ENCODE results near the gene AACS. TPM values are rescaled to one million over a fixed set of nuclear protein-coding genes. Genes with fewer than 3 reads are reported as not detected.
"Not testable (repeated sequence)": the region's sequence is repeated elsewhere in the genome, so short reads cannot be mapped to it uniquely, and the experiment has no call there.

AACS gene
- total RNA-seq, 2 experiments from 2014 or later, result 17.1 to 17.2 TPM

DNA sequence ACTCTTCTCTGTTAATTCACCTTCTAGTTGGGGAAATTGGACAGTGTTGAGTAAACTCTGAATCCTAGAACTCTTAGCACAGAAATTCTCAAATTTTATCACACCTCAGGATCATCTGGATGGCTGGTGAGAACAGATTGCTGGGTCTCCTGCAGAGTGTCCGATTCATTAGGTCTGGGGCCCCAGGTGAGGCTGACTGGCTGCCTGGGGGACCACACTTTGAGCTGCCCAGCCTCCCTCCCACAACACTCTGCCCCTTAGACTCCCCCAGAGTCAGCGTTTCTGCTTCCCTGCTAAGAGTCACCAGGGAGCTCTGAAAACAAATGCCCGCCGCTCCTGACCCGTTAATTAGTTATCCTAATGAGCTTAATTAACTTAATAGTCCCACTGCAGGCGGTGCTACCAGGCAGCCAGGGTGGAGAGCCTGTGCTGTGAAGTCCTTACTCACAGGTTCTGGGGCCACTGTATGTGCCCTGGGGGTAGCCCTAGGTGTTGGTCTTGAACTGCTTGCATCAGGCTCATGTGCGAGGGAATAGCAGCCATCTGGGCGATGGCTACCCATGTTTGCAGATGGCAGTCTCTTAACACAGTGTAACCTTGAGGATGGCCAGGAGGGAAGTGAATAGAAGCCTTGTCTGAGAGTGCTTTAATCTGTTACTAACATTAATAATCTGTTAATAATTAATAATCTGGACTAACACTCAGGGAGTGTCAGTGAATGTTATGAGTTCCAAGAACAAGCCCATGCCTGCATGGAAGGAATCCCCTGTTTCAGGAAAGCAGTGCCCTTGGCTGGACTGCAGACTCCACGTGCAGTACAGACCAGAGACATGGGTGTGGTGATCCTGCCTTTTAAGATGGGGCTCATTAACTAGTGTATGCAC lies 35.6 kb downstream of the AACS start:
- ChIA-PET CTCF (interaction anchor here (1.3 kb wide), 1 partner anchor 194 kb away, joined by 4 read pairs; no protein-coding TSS in a partner anchor), POLR2A (no interaction called here)
- Mint-ChIP-seq H3K4me1 (peaks cover 6% of the 10 kb centered on the region), H3K27me3 (no peaks in the 10 kb centered on the region), H3K36me3 (ENCODE audit: low read depth) (peaks cover 4% of the 10 kb centered on the region), H3K4me3 (no peak overlapping the region), H3K27ac (no peak overlapping the region), H3K9me3 (no peaks in the 10 kb centered on the region)
- no peak for DNase-seq

DNA sequence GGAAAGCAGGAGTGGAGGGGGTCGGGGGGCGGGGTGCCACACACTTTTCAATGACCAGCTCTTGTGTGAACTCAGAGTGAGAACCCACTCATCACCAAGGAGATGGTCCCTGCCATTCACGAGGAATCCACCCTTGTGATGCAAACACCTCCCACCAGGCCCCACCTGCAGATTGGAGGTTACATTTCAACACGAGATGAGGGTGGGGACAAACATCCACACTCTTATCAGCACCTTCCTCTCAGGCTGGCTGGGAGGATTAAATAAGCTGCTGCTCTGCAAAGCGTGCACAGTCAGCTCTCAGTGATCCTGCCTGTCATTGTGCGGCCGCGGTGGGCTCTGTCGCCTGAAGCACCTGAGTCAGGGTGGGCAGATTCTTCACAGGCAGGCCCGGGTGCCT lies 39.7 kb downstream of the AACS start:
- ChIA-PET POLR2A (no interaction called here), CTCF (no interaction called here)
- Mint-ChIP-seq H3K27ac (no peak overlapping the region), H3K4me3 (no peak overlapping the region), H3K36me3 (ENCODE audit: low read depth) (peaks cover 4% of the 10 kb centered on the region), H3K4me1 (no peaks in the 10 kb centered on the region), H3K27me3 (no peaks in the 10 kb centered on the region), H3K9me3 (no peaks in the 10 kb centered on the region)
- no peak for DNase-seq

DNA sequence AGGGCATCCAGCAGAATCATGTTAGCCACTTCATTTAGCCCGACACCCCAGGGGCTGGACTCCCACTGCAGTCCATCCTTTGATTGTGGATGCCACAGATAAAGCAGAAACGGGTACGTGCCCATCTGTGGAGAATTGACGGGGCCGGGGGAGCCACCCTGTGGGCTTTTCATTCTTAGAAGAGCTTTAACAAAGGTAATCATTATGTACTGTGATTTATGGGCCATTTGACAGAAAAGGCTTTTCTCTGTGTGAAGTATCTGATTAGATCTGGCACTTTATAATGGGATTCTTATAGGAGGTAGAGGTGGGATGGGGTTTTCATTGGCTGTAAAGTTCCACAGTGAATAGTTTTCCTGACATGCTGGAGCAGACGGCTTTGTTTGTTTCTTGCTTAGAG lies 40.4 kb downstream of the AACS start:
- DNase-seq, result no peak
- Mint-ChIP-seq H3K9me3 (no peaks in the 10 kb centered on the region), H3K36me3 (ENCODE audit: low read depth) (peaks cover 4% of the 10 kb centered on the region), H3K4me1 (no peaks in the 10 kb centered on the region), H3K27ac (no peak overlapping the region), H3K4me3 (no peak overlapping the region), H3K27me3 (no peaks in the 10 kb centered on the region)
- ChIA-PET POLR2A (no interaction called here), CTCF (no interaction called here)

DNA sequence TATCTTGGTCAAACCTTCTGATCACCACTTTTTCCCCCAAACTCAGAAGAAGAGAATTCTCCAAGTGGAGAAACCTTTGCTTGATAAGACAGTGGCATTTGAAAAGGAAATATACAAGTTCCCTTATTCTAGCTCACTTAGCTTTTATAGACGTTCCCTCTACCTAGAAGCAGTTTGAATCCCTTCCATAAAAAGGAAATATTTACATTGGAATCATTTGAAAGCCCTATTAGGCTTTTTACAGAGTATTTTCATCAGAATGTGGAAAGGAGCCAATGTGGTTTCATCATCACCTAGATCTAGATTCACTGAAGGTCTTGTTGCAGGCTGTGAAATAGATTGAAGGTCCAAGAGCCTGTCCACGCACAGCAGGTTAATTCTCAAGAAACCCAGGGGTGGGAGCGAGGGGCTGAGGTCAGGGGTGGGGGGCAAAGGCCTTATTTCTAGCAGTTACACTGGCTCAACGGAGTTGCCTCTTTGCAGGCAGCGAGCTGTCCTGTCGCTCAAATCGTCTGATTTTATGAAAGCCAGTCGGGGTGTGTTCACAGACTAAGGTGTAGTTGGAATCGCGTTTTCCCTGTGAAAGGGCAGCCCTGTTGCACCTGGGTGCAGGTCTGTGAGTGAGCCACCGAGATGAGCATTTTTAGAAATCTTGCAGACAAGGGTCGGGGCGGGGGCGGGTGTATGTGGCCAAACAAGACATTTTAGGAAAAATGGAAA lies 45.6 kb downstream of the AACS start:
- peaks cover 3% of the 10 kb centered on the region for H3K36me3 Mint-ChIP-seq (ENCODE audit: low read depth)
- no peaks in the 10 kb centered on the region for H3K4me1 Mint-ChIP-seq
- POLR2A ChIA-PET, result no interaction called here
- H3K9me3 Mint-ChIP-seq, result no peaks in the 10 kb centered on the region
- CTCF ChIA-PET, result no interaction called here
- DNase-seq, result no peak
- no peak overlapping the region for H3K27ac Mint-ChIP-seq
- no peaks in the 10 kb centered on the region for H3K27me3 Mint-ChIP-seq
- no peak overlapping the region for H3K4me3 Mint-ChIP-seq

DNA sequence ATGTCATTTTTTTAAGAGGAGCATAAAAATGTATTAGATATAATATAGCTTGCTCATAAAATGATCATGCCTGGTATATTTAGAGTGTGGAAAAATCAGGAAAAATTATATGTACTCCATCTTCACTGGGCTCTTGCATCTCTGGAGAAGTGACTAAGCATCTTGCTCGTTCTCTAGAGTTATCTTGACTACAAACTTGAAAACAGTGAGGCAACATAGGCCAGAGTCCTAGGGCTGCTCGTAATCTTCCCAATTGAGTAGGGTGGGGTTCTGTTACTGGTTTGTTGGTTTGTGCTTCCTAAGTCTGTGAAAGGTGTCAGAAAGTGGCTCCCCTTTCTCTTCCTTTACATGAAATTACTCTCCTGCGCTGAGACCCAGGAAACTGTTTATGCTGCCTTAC lies 46.2 kb downstream of the AACS start:
- Mint-ChIP-seq H3K36me3 (ENCODE audit: low read depth) (peaks cover 3% of the 10 kb centered on the region), H3K27ac (no peak overlapping the region), H3K4me1 (no peaks in the 10 kb centered on the region), H3K4me3 (no peak overlapping the region), H3K9me3 (no peaks in the 10 kb centered on the region), H3K27me3 (no peaks in the 10 kb centered on the region)
- ChIA-PET CTCF (no interaction called here), POLR2A (no interaction called here)
- DNase-seq, result no peak

DNA sequence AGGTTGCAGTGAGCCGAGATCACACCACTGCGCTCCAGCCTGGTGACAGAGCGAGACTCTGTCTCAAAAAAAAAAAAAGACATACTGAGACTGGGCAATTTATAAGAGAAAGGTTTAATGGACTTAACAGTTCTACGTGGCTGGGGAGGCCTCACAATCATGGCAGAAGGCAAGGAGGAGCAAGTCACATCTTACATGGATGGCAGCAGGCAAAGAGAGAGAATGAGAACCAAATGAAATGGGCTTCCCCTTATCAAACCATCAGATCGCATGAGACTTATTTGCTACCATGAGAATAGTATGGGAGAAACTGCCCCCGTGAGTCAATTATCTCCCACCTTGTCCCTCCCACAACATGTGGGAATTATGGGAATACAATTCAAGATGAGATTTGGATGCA lies 47.4 kb downstream of the AACS start:
- H3K27ac Mint-ChIP-seq; H3K4me1 Mint-ChIP-seq; POLR2A ChIA-PET; DNase-seq; H3K27me3 Mint-ChIP-seq; H3K4me3 Mint-ChIP-seq; H3K9me3 Mint-ChIP-seq; CTCF ChIA-PET; H3K36me3 Mint-ChIP-seq (ENCODE audit: low read depth): not testable (repeated sequence)

DNA sequence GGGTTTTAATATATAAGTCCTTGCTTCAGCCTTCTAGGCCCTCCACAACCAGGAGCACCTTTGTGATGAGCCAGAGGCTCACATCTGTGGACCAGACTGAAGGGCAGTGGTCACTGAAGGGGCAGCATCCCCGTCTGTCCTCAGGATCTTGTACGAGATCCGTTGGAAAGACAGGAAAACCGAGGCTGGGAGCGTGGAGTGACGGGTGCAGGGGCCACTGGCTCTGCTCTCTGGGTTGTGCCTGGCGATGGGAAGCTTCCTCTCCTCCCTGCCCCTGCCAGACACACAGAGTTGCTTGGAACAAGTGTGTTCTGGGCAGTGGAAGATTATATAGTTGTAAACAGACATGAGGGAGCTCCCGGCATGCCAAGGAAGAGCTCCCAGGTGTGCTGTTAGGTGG lies 48.0 kb downstream of the AACS start:
- DNase-seq, result no peak
- POLR2A ChIA-PET, result no interaction called here
- CTCF ChIA-PET, result no interaction called here
- Mint-ChIP-seq H3K27me3 (no peaks in the 10 kb centered on the region), H3K36me3 (ENCODE audit: low read depth) (peaks cover 3% of the 10 kb centered on the region), H3K9me3 (no peaks in the 10 kb centered on the region), H3K27ac (no peak overlapping the region), H3K4me1 (no peaks in the 10 kb centered on the region), H3K4me3 (no peak overlapping the region)

DNA sequence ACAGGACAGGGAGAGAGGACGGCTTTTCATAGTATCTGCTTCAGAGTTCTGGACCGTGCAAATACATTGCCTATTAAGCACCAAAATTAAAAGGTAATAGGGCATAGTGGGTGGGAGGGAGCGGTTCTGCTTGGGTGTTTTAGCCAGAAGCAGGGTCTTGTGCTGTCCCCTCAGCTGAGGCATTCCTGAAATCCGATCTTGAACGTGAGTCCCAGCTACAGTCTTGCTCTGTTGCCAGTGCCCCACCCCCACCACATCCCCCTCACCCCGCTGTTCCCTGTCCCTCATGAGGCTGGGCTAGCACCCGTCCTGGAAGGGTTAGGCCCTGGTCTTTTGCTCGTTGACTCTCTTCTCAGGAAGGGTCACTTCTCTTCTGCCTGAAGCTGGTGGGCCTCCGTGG lies 48.6 kb downstream of the AACS start:
- ChIA-PET POLR2A (no interaction called here), CTCF (no interaction called here)
- no peak overlapping the region for H3K27ac Mint-ChIP-seq
- H3K4me1 Mint-ChIP-seq, result no peaks in the 10 kb centered on the region
- peaks cover 3% of the 10 kb centered on the region for H3K36me3 Mint-ChIP-seq (ENCODE audit: low read depth)
- no peaks in the 10 kb centered on the region for H3K9me3 Mint-ChIP-seq
- H3K4me3 Mint-ChIP-seq, result no peak overlapping the region
- H3K27me3 Mint-ChIP-seq, result no peaks in the 10 kb centered on the region
- DNase-seq, result no peak

DNA sequence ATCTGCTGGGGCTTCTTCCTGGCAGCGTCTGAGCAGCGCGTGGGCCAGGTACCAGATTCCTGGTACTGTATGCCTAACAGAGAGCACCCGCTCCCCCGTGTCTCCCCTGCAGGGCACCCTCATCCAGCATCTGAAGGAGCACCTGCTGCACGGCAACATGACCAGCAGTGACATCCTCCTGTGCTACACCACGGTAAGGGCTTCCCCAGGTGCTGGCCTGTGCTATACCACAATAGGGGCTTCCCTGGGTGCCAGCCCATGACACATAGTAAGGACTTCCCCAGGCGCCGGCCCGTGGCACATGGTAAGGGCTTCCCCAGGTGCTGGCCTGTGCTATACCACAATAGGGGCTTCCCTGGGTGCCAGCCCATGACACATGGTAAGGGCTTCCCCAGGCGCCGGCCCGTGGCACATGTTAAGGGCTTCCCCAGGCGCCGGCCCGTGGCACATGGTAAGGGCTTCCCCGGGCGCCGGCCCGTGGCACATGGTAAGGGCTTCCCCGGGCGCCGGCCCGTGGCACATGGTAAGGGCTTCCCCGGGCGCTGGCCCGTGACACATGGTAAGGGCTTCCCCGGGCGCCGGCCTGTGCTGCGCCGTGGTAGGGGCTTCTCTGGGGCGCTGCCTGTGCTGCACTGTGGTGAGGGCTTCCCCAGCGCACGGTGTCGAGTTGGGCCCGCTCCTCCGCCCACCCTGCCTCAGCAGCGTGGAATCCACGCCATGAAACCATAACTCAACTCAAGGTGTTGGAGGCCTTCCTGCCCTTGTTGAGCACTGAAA lies 49.3 kb downstream of the AACS start:
- Mint-ChIP-seq H3K27me3 (no peaks in the 10 kb centered on the region), H3K27ac (no peak overlapping the region), H3K36me3 (ENCODE audit: low read depth) (peaks cover 3% of the 10 kb centered on the region), H3K4me3 (no peak overlapping the region), H3K9me3 (no peaks in the 10 kb centered on the region), H3K4me1 (no peaks in the 10 kb centered on the region)
- CTCF ChIA-PET, result no interaction called here
- DNase-seq, result no peak
- POLR2A ChIA-PET, result no interaction called here

DNA sequence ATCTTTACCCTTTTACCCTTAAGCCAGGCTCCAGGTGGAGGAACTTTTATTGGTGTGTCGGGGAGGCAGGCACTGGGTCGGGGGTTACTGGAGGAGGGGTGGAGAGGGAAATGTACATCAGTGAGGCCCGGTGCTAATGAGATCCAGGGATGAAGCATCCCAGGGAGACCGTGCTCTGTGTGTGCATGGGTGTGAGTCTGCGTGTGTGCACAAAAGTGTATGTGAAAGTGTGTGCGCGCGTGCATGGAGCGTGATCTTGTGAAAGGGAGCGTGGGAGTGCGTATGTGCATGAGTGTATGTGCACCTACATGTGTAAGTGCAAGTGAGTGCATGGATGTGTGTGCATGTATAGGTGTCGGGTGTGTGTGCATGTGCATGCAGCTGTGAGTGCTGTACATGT lies 55.3 kb downstream of the AACS start:
- Mint-ChIP-seq H3K9me3 (no peaks in the 10 kb centered on the region), H3K4me1 (no peaks in the 10 kb centered on the region), H3K27me3 (no peaks in the 10 kb centered on the region), H3K36me3 (ENCODE audit: low read depth) (peaks cover 2% of the 10 kb centered on the region), H3K4me3 (no peak overlapping the region), H3K27ac (no peak overlapping the region)
- POLR2A ChIA-PET, result no interaction called here
- CTCF ChIA-PET, result no interaction called here
- no peak for DNase-seq

DNA sequence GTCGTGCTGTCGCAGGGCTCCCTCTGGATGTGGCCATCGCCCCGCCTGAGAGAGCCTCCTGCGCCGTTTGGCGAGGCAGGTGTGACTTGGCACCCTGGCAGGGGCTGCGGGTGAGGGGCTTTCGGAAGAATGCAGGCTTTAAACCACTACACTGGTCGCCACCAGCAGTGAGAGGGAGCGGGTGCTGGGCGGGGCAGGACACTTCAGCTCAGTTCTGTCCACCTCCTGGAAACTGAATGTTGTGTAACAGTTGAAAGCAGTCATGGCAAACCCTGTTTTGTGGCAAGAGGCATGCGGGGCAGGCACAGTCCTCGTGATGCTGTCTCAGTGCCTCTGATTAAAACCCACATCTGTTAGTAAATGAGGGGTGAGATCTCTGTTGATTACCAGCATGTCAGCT lies 55.9 kb downstream of the AACS start:
- Mint-ChIP-seq H3K27me3 (no peaks in the 10 kb centered on the region), H3K36me3 (ENCODE audit: low read depth) (peaks cover 2% of the 10 kb centered on the region), H3K4me3 (no peak overlapping the region), H3K4me1 (no peaks in the 10 kb centered on the region), H3K27ac (no peak overlapping the region), H3K9me3 (no peaks in the 10 kb centered on the region)
- ChIA-PET POLR2A (no interaction called here), CTCF (no interaction called here)
- no peak for DNase-seq

DNA sequence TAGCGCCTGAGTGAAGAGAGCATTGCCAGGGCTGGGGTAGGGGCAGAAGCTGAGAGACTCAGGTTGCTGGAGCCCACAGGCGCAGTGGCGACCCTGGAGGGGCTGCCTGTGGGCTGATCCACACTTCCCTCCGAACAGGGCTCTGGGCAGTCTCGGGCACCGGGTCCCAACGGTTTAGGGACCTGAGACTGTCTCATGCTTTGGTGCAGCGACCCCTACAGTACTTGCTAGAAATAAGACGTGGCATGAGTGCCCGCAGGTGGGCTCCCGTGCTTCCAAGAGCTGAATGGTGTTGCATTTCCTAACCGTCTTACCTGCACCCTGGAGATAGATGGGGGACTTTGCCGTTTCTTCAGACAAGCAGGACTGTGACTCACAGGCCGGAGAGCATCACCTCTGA lies 57.4 kb downstream of the AACS start:
- POLR2A ChIA-PET, result no interaction called here
- Mint-ChIP-seq H3K4me3 (no peak overlapping the region), H3K27me3 (no peaks in the 10 kb centered on the region), H3K9me3 (no peaks in the 10 kb centered on the region), H3K27ac (no peak overlapping the region), H3K36me3 (ENCODE audit: low read depth) (peaks cover 2% of the 10 kb centered on the region), H3K4me1 (no peaks in the 10 kb centered on the region)
- CTCF ChIA-PET, result no interaction called here
- DNase-seq, result no peak

DNA sequence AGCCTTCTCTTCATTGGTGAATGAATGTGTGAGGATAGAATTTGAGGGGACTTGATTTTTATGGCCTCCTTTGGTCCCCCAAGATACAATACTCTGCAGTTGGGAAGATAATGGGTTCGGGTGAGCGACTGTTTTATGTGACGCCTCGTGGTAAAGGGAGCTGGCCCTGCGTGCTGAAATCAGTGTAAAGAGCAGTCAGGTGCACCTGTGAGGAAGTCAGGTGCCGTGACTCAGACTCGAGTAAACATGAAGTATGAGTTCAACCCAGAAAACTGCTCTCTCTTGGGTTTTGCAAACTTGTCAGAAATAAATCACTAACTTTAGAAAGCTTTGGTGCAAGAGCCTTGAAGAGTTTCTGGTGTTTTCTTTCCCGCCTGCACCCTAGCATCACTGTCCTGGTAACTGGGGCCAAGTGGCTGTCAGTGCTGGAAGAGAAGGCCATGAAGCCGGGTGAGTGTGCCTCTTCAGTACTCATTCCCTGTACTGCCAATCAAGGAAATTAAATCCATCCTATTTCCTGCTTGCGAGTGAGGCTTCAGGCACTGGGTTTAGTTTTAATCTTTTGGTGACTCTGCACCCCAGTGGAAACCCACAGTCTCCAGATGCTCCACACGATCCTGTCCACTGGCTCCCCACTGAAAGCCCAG lies 59.2 kb downstream of the AACS start:
- POLR2A ChIA-PET, result no interaction called here
- no peak for DNase-seq
- Mint-ChIP-seq H3K4me3 (no peak overlapping the region), H3K27ac (no peak overlapping the region), H3K4me1 (no peaks in the 10 kb centered on the region), H3K9me3 (no peaks in the 10 kb centered on the region), H3K36me3 (ENCODE audit: low read depth) (peaks cover 2% of the 10 kb centered on the region), H3K27me3 (no peaks in the 10 kb centered on the region)
- CTCF ChIA-PET, result no interaction called here

Measured in activated CD4-positive, alpha-beta memory T cell treated with anti-CD3 and anti-CD28 coated beads, Interleukin-2, amount 10 ng/mL, durations not matched to agents 7 days and 5 days (primary cell).